SK-N-SH treated with all-trans-retinoic acid at 6 μM for 48 hours (cell line): ENCODE data around the gene MRPL58.
A peak's percentile ranks its signal among the peaks of the same experiment; 100 is the strongest.

ENCODE experiments used
- ATAC-seq: fragments of 200-7000 bp; cut with Tn5 transposase; 3 replicates; pipeline ENCODE4 v1.9.1; 2020; ENCODE audit warnings: mild to moderate bottlenecking, moderate library complexity
- ARNTL ChIP-seq: fragments of 450-650 bp; formaldehyde crosslinking; IDR thresholded peaks from 2 replicates; pipeline ENCODE4 v1.5.0; 2020; ENCODE audit warnings: low read depth, mild to moderate bottlenecking, moderate library complexity, borderline replicate concordance
- CREB5 ChIP-seq: fragments of 250-450 bp; sonication (Bioruptor Pico); IDR thresholded peaks from 2 replicates; pipeline ENCODE4 v1.5.1; 2020; ENCODE audit warnings: low read depth, mild to moderate bottlenecking, moderate library complexity
- CSDC2 ChIP-seq: fragments of 250-450 bp; sonication (Bioruptor Pico); IDR thresholded peaks from 2 replicates; pipeline ENCODE4 v1.5.0; 2020; ENCODE audit warnings: mild to moderate bottlenecking, moderate library complexity
- ESRRG ChIP-seq: fragments of 250-450 bp; sonication (Bioruptor Pico); IDR thresholded peaks from 2 replicates; pipeline ENCODE4 v1.6.1; 2021; ENCODE audit warnings: mild to moderate bottlenecking
- GLIS3 ChIP-seq: fragments of 250-450 bp; sonication (Bioruptor Pico); IDR thresholded peaks from 2 replicates; pipeline ENCODE4 v1.5.0; 2020; ENCODE audit warnings: mild to moderate bottlenecking, moderate library complexity
- ISL1 ChIP-seq: fragments of 250-450 bp; sonication (Bioruptor Pico); IDR thresholded peaks from 2 replicates; pipeline ENCODE4 v2.1.2; 2022; ENCODE audit warnings: mild to moderate bottlenecking, moderate library complexity
- OSR1 ChIP-seq: fragments of 250-450 bp; sonication (Bioruptor Pico); IDR thresholded peaks from 2 replicates; pipeline ENCODE4 v1.8.0; 2022; ENCODE audit warnings: moderate library complexity, mild to moderate bottlenecking, inconsistent platforms
- PATZ1 ChIP-seq: fragments of 250-450 bp; sonication (Bioruptor Pico); IDR thresholded peaks from 2 replicates; pipeline ENCODE4 v1.8.0; 2020; ENCODE audit warnings: mild to moderate bottlenecking, moderate library complexity, borderline replicate concordance
- POU6F1 ChIP-seq: fragments of 250-450 bp; sonication (Bioruptor Pico); IDR thresholded peaks from 2 replicates; pipeline ENCODE4 v1.8.0; 2021; ENCODE audit warnings: low read depth, mild to moderate bottlenecking, moderate library complexity, borderline replicate concordance
- PPARA ChIP-seq: fragments of 250-450 bp; sonication (Bioruptor Pico); IDR thresholded peaks from 2 replicates; pipeline ENCODE4 v1.5.0; 2020; ENCODE audit warnings: mild to moderate bottlenecking, borderline replicate concordance
- RARB ChIP-seq: fragments of 250-450 bp; sonication (Bioruptor Pico); IDR thresholded peaks from 2 replicates; pipeline ENCODE4 v1.8.0; 2021; ENCODE audit warnings: mild to moderate bottlenecking, moderate library complexity
- TCF4 ChIP-seq: fragments of 250-450 bp; sonication (Bioruptor Pico); IDR thresholded peaks from 2 replicates; pipeline ENCODE4 v1.8.0; 2021; ENCODE audit warnings: mild to moderate bottlenecking, moderate library complexity, borderline replicate concordance
- TOX ChIP-seq: fragments of 250-450 bp; sonication (Bioruptor Pico); IDR thresholded peaks from 2 replicates; pipeline ENCODE4 v1.8.0; 2021; ENCODE audit warnings: mild to moderate bottlenecking, moderate library complexity, borderline replicate concordance
- ZC3H10 ChIP-seq: fragments of 250-450 bp; sonication (Bioruptor Pico); IDR thresholded peaks from 2 replicates; pipeline ENCODE4 v1.5.1; 2021; ENCODE audit warnings: mild to moderate bottlenecking, moderate library complexity
- ZFP3 ChIP-seq: fragments of 250-450 bp; sonication (Bioruptor Pico); IDR thresholded peaks from 2 replicates; pipeline ENCODE4 v1.5.0; 2020; ENCODE audit warnings: mild to moderate bottlenecking, moderate library complexity
- ZFP30 ChIP-seq: fragments of 450-650 bp; formaldehyde crosslinking; IDR thresholded peaks from 2 replicates; pipeline ENCODE4 v1.5.0; 2022; ENCODE audit warnings: mild to moderate bottlenecking, moderate library complexity
- ZNF565 ChIP-seq: fragments of 450-650 bp; formaldehyde crosslinking; conservative IDR thresholded peaks from 2 replicates; pipeline ENCODE4 v1.5.0; 2020; ENCODE audit warnings: low read depth, mild to moderate bottlenecking, moderate library complexity
- ZNF70 ChIP-seq: fragments of 450-650 bp; formaldehyde crosslinking; IDR thresholded peaks from 2 replicates; pipeline ENCODE4 v1.5.0; 2020; ENCODE audit warnings: mild to moderate bottlenecking, moderate library complexity
- ZNF8 ChIP-seq: fragments of 450-650 bp; formaldehyde crosslinking; IDR thresholded peaks from 2 replicates; pipeline ENCODE4 v1.5.0; 2020; ENCODE audit warnings: mild to moderate bottlenecking, moderate library complexity
- TF ChIP-seq, protein P1 (sequence below): fragments of 250-450 bp; sonication (Bioruptor Pico); IDR thresholded peaks from 2 replicates; pipeline ENCODE4 v1.5.0; 2020; ENCODE audit warnings: mild to moderate bottlenecking, moderate library complexity

MRPL58 gene

DNA sequence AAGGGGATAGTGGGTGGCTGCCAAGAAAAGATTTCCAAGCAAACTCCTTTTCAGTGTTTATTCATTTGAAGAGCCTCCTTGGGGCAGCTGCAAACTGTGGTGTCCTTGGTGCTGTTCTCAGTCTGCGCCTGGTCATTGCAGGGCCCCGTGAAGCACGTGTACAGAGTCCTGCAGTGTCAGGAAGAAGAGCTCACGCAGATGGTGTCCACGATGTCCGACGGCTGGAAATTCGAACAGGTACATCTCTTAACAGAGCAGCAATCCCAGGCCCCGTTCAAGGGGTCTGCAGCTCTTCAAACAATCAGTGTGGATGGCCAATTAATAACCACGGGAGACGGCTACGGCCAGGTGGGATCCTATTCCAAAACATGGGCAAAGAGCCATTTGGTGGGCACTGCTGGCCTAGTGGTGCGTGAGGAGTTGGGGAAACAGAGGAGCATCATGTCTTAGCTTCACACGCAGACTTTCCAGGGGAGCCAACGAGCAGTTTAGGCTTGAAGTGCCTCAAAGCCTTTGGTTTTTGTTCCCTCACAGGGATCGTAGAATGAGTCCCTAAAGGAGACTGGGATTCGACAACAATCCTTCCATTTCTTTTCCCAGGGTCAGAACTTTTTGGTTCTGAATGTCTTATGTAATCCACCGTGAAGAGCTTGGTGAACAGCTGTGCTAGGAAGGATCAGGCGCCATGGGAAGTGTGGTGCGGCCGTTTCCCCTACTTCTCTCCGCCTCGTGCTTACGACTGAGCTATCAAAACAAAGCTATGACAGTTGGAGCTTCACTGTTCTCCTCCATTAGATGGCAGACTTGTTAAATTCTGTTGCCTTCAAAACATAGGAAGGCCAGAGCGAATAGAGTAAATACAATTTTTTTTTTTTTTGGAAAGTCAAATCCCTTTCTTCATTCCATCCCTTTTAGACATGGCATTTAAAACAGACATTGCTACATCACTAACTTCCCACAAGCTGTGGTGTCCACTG is 47.2 kb downstream of the MRPL58 start:
- TF ChIP-seq ZFP30 (CRISPR knock-in tag) (no peak), ZNF8 (no peak), RARB (CRISPR knock-in tag) (no peak), ZNF70 (CRISPR knock-in tag) (no peak), ZNF565 (CRISPR knock-in tag) (no peak), PPARA (CRISPR knock-in tag) (no peak), OSR1 (CRISPR knock-in tag) (no peak), ISL1 (CRISPR knock-in tag) (no peak), ZFP3 (CRISPR knock-in tag) (no peak), ARNTL (CRISPR knock-in tag) (no peak), POU6F1 (CRISPR knock-in tag) (no peak), CSDC2 (CRISPR knock-in tag) (no peak)
- ATAC-seq = peak; percentile 77

- TF ChIP-seq TCF4 (CRISPR knock-in tag) (no peak), PATZ1 (no peak), CREB5 (CRISPR knock-in tag) (no peak), ESRRG (CRISPR knock-in tag) (no peak), ZNF70 (CRISPR knock-in tag) (no peak), ZC3H10 (CRISPR knock-in tag) (no peak), ZFP3 (CRISPR knock-in tag) (no peak), PPARA (CRISPR knock-in tag) (no peak), OSR1 (CRISPR knock-in tag) (no peak), POU6F1 (CRISPR knock-in tag) (no peak), ZNF8 (no peak), ISL1 (CRISPR knock-in tag) (no peak), CSDC2 (CRISPR knock-in tag) (no peak), ARNTL (CRISPR knock-in tag) (no peak), TOX (CRISPR knock-in tag) (no peak), GLIS3 (CRISPR knock-in tag) (no peak)
- TF ChIP-seq, protein P1, sequence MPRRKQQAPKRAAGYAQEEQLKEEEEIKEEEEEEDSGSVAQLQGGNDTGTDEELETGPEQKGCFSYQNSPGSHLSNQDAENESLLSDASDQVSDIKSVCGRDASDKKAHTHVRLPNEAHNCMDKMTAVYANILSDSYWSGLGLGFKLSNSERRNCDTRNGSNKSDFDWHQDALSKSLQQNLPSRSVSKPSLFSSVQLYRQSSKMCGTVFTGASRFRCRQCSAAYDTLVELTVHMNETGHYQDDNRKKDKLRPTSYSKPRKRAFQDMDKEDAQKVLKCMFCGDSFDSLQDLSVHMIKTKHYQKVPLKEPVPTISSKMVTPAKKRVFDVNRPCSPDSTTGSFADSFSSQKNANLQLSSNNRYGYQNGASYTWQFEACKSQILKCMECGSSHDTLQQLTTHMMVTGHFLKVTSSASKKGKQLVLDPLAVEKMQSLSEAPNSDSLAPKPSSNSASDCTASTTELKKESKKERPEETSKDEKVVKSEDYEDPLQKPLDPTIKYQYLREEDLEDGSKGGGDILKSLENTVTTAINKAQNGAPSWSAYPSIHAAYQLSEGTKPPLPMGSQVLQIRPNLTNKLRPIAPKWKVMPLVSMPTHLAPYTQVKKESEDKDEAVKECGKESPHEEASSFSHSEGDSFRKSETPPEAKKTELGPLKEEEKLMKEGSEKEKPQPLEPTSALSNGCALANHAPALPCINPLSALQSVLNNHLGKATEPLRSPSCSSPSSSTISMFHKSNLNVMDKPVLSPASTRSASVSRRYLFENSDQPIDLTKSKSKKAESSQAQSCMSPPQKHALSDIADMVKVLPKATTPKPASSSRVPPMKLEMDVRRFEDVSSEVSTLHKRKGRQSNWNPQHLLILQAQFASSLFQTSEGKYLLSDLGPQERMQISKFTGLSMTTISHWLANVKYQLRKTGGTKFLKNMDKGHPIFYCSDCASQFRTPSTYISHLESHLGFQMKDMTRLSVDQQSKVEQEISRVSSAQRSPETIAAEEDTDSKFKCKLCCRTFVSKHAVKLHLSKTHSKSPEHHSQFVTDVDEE (CRISPR knock-in tag) = no peak
Observed at GRCh38 chr17:75060434-75061054, 48.1 kb downstream of the MRPL58 start.

More at GRCh38 chr17:75060434-75061054, 48.1 kb downstream of the MRPL58 start:
- ATAC-seq = no peak
